T-helper 1 cell (primary cell): ENCODE measurements around the gene RTEL1.
"Not testable (repeated sequence)": the region's sequence is repeated elsewhere in the genome, so short reads cannot be mapped to it uniquely, and the experiment has no call there.

Source experiments
- DNase-seq, 5 donors: peaks; one replicate each; pipeline ENCODE4 v3.0.0-alpha.2; 2012 to 2020

RTEL1 gene

DNA sequence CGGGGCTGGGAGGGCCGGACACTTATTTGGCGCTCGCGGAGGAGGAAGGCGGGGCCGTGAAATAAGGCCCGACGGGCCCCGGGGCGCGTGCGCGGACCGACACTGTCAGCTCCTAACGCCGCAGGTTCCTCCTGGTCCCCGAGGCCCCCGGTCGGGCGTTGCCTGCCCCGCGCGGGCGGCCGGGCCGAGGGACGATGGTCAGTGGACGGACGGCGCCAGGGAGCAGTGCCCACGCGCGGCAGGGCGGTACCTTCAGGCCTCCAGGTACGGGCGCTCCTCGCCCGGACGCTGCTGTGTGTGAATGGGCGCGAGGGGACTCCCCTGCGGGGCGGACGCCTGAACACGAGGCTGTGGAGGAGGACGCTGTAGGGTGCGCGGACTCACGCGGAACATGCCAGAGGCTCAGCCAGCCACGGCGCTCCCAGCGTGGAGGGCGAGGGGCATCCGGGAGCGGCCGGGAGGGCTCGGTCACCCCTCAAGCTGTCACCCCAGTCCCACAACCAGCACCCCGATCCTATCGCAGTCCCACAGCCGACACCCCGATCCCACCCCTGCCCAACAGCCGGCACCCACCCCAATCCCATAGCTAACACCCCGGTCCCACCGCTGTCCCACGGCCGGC is 30.9 kb upstream of the RTEL1 start:
- peak in 3 of 5 donors; percentile 90 to 94 (median 92) for DNase-seq

- DNase-seq: no peak
These were observed 30.3 kb upstream of the RTEL1 start for GRCh38 chr20:63627751-63628245.

GRCh38 chr20:63628246-63628975 is 29.7 kb upstream of the RTEL1 start:
- DNase-seq: peak in 1 of 5 donors; percentile 77

DNA sequence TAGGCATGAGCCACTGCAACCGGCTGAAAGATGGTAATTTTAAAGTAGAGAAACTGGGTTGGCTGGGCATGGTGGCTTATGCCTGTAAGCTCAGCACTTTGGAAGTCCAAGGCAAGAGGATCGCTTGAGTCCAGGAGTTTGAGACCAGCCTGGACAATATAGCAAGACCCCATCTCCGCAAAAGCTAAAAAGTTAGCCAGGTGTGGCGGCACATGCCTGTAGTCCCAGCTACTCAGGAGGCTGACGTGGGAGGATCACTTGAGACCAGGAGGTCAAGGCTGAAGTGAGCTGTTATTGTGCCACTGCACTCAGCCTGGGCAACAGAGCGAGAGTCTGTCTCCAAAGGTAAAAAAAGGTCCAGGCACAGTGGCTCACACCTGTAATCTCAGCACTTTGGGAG is 27.2 kb upstream of the RTEL1 start:
- DNase-seq: not testable (repeated sequence)

- not testable (repeated sequence) for DNase-seq
These were observed 26.7 kb upstream of the RTEL1 start for GRCh38 chr20:63631426-63631825.

DNA sequence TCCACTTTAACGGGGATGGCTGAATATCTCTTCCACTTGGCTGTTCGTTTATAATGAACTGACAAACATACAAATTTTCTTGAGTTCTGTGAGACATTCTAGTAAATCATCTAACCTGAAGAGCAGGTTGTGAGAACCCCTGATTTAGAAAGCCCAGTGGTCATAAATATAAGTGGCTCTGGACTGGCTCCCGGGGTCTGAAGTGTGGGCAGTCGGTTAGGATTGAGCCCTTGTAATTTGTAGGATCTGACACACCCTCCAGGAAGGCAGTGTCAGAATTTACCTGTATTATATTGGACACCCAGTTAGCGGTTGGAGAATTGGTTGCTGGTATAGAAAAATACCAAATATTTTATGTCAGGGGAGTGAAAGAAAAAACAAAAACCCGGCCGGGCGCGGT is 24.4 kb upstream of the RTEL1 start:
- DNase-seq: no peak

- peak; percentile 43 to 90 (median 67) for DNase-seq
These were observed 22.5 kb upstream of the RTEL1 start for GRCh38 chr20:63635431-63636141.

DNA sequence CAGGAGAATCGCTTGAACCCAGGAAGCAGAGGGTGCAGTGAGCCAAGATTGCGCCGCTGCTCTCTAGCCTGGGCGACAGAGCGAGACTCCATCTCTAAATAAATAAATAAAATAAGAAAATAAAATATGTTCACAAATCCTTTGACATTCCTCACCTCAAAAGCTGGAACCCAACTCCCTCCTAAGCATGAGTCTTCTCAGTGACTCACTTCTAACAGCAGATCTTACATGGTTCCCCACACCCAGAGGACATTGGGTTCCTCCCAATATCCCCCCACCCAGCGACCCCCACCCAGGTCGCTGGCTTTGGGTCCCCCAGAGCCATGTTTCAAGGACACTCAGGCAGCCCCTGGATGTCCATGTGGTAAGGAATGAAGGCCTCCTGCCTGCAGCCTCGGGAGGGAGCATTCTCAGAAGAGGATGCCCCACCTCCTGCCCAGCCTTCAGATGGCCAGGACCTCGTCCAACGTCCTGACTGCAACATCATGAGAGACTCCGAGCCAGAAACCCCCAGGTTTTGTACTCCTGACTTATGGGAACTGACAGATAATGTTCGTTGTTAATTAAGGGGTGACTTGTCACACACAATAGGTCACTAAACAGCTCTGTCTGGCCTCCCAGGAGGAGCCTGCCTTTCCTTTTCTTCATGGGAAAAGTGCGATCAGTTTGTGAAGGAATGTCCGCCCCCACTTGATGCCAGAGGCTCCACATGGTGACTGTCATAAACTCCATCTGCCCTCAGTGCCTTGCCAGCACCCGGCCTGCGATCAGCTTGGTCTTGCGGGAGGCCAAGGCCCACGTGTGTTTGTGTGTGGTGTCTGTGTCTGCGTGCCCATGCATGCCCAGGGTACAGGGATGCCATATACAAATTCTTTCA is 21.1 kb upstream of the RTEL1 start:
- no peak for DNase-seq

GRCh38 chr20:63639093-63639975 is 18.8 kb upstream of the RTEL1 start:
- peak; percentile 44 to 86 (median 65) for DNase-seq

GRCh38 chr20:63640086-63640485 is 18.0 kb upstream of the RTEL1 start:
- DNase-seq: no peak

DNA sequence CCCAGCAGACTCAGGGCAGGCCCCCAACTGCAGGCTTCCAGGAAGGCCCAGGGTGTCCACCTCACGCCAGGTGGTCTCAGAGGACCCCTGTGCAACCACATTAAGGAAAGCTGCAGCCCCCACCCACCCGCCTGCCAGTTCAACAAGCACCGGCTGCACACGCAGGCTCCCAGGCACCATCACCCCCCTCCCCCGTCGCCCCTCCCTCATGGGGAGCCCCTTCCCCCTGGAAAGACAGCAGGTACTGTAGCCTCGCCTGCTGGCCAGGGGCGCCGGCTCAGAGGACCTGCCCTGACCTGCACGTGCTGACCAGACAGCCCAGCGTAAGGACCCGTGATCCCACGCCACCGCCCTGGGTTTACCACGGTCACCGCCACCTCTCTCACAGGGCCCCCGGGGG is 17.4 kb upstream of the RTEL1 start:
- DNase-seq: not testable (repeated sequence)

GRCh38 chr20:63641146-63641791 is 16.8 kb upstream of the RTEL1 start:
- peak in 4 of 5 donors; percentile 40 to 77 (median 46) for DNase-seq

GRCh38 chr20:63641792-63642523 is 16.2 kb upstream of the RTEL1 start:
- peak; percentile 93 to 98 (median 96) for DNase-seq

- no peak for DNase-seq
These were observed 15.4 kb upstream of the RTEL1 start for GRCh38 chr20:63642527-63643247.

DNA sequence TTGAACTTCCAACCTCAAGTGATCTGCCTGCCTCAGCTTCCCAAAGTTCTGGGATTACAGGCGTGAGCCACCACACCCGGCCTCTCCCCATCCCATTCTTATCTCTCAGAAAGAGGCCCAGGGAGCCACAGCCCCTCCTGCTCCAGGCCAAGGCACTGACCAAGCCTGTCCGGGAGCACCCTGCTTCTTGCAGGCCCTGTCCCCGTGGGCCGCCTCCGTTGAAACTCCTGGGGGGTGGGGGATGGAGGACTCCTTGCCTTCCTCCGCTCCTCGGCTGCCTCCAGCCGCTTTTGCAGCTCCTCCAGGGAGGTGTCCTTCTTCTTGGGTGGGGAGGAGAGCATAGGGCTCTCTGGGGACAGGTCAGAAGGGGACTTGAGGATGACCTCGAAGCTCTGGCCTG is 14.6 kb upstream of the RTEL1 start:
- DNase-seq: no peak

DNA sequence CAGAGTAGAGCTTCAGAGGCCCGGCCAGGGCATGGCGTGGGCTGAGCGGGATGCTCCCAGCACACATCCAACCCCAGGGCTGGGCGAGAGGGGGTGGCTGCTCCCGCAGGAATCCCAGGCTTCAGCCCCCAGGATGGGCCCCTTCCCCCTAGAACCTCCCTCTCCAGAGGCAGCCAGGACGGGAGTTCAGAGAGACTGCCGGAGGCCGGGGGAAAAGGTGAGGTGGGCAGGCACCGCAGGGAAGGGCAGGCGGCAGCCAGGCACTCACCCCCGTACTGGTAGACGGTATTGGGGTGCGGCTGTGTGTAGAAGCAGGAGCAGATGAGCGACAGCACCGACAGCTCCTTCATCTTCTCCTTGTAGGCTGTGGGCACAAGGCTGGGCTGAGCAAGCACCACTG is 14.2 kb upstream of the RTEL1 start:
- no peak for DNase-seq

DNA sequence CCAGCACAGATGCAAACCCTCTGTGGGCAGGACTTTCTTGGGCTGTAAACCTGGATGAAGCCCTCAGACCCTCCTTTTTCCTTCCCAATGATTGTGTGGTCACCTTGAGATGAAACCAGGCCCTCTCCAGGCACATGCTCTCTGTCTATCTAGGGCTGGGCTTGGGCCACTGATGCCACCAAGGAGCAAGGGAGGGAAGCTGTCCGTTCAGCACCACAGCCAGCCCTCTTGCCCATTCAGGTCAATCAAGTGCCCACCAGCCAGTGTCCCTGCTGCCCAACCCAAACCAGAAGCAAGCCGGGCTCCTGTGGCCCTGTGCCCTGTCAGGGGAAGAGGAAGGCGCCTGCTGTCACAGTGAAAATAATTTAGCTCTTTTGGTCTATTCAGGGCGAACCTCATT is 12.9 kb upstream of the RTEL1 start:
- DNase-seq: no peak

GRCh38 chr20:63648190-63648589 is 9.9 kb upstream of the RTEL1 start:
- DNase-seq: no peak

GRCh38 chr20:63648895-63649589 is 9.1 kb upstream of the RTEL1 start:
- no peak for DNase-seq
